H9 (cell line): ENCODE results near the gene PTRH1. TPM values are rescaled to one million over a fixed set of nuclear protein-coding genes. Genes with fewer than 3 reads are reported as not detected.

Experiments
- DNase-seq: peaks from one replicate; pipeline ENCODE4 v3.0.0-alpha.2; 2017
- H2AFZ ChIP-seq: one replicate; pipeline ENCODE4 v1.6.1; 2013; ENCODE audit warnings: mild to moderate bottlenecking, low read length, control low read depth, moderate library complexity
- H2AK5ac ChIP-seq: 2 replicates; pipeline ENCODE4 v1.6.1; 2013; ENCODE audit warnings: low read length, control low read depth, mixed read lengths; ENCODE audit not compliant: insufficient read length
- H2BK120ac ChIP-seq: one replicate; pipeline ENCODE4 v1.6.1; 2013; ENCODE audit warnings: low read depth, mild to moderate bottlenecking, low read length, control low read depth, inconsistent platforms; ENCODE audit not compliant: poor library complexity, severe bottlenecking
- H2BK12ac ChIP-seq: 2 replicates; pipeline ENCODE4 v1.6.1; 2013; ENCODE audit warnings: low read length, control low read depth, mixed read lengths, low read depth; ENCODE audit not compliant: insufficient read length
- H2BK15ac ChIP-seq: 2 replicates; pipeline ENCODE4 v1.6.1; 2013; ENCODE audit warnings: low read depth, low read length, control low read depth
- H2BK20ac ChIP-seq: one replicate; pipeline ENCODE4 v1.6.1; 2013; ENCODE audit warnings: low read depth, mild to moderate bottlenecking, low read length, control low read depth, inconsistent platforms; ENCODE audit not compliant: poor library complexity, severe bottlenecking
- H2BK5ac ChIP-seq: 2 replicates; pipeline ENCODE4 v1.6.1; 2013; ENCODE audit warnings: low read length, control low read depth, mixed read lengths; ENCODE audit not compliant: insufficient read length
- H3K14ac ChIP-seq: 2 replicates; pipeline ENCODE4 v1.6.1; 2013; ENCODE audit warnings: low read length, control low read depth; ENCODE audit not compliant: insufficient read depth
- H3K18ac ChIP-seq: 2 replicates; pipeline ENCODE4 v1.6.1; 2013; ENCODE audit warnings: low read depth, mild to moderate bottlenecking, mixed read lengths, low read length, control low read depth; ENCODE audit not compliant: insufficient read length
- H3K23ac ChIP-seq: 2 replicates; pipeline ENCODE4 v1.6.1; 2013; ENCODE audit warnings: low read length, control low read depth, mixed read lengths, low read depth; ENCODE audit not compliant: insufficient read length
- H3K23me2 ChIP-seq: 2 replicates; pipeline ENCODE4 v1.6.1; 2013; ENCODE audit warnings: low read depth, mild to moderate bottlenecking, mixed read lengths, low read length, control low read depth; ENCODE audit not compliant: insufficient read length, poor library complexity, severe bottlenecking
- H3K27ac ChIP-seq: 2 replicates; pipeline ENCODE4 v1.5.1; 2013; ENCODE audit warnings: low read length, control low read depth, mixed read lengths, low read depth; ENCODE audit not compliant: insufficient read length
- H3K27me3 ChIP-seq: 2 replicates; pipeline ENCODE4 v1.6.1; 2013; ENCODE audit warnings: low read length, control low read depth, inconsistent platforms; ENCODE audit not compliant: insufficient read depth
- H3K4ac ChIP-seq: 2 replicates; pipeline ENCODE4 v1.6.1; 2013; ENCODE audit warnings: low read depth, mild to moderate bottlenecking, control low read depth, inconsistent platforms, low read length, moderate library complexity
- H3K4me1 ChIP-seq: 2 replicates; pipeline ENCODE4 v1.6.1; 2013; ENCODE audit warnings: low read length, control low read depth, inconsistent platforms; ENCODE audit not compliant: insufficient read depth
- H3K4me2 ChIP-seq: 2 replicates; pipeline ENCODE4 v1.6.1; 2013; ENCODE audit warnings: low read length, control low read depth, mixed read lengths; ENCODE audit not compliant: insufficient read length, insufficient read depth
- H3K56ac ChIP-seq: 2 replicates; pipeline ENCODE4 v1.6.1; 2013; ENCODE audit warnings: low read depth, mild to moderate bottlenecking, mixed read lengths, low read length, control low read depth; ENCODE audit not compliant: insufficient read length
- H3K79me1 ChIP-seq: 2 replicates; pipeline ENCODE4 v1.6.1; 2013; ENCODE audit warnings: low read depth, mild to moderate bottlenecking, moderate library complexity, low read length, control low read depth, inconsistent platforms; ENCODE audit not compliant: insufficient read depth, poor library complexity, severe bottlenecking
- H3K79me2 ChIP-seq: 2 replicates; pipeline ENCODE4 v1.6.1; 2013; ENCODE audit warnings: low read length, control low read depth, inconsistent platforms; ENCODE audit not compliant: insufficient read depth
- H3K9ac ChIP-seq: 2 replicates; pipeline ENCODE4 v1.6.1; 2013; ENCODE audit warnings: low read length, control low read depth, mixed read lengths; ENCODE audit not compliant: insufficient read length; ENCODE audit errors: extremely low read depth
- H3K9me3 ChIP-seq: one replicate; pipeline ENCODE4 v1.6.1; 2013; ENCODE audit warnings: low read depth, low read length, inconsistent platforms; ENCODE audit not compliant: control insufficient read depth
- H3T11ph ChIP-seq: one replicate; pipeline ENCODE4 v1.6.1; 2013; ENCODE audit warnings: mild to moderate bottlenecking, low read length, control low read depth, inconsistent platforms
- H4K20me1 ChIP-seq: one replicate; pipeline ENCODE4 v1.6.1; 2013; ENCODE audit not compliant: control insufficient read depth, insufficient read length, insufficient read depth
- H4K5ac ChIP-seq: 2 replicates; pipeline ENCODE4 v1.6.1; 2013; ENCODE audit warnings: low read depth, mild to moderate bottlenecking, mixed read lengths, low read length, control low read depth; ENCODE audit not compliant: insufficient read length
- H4K8ac ChIP-seq: replicated peaks from 2 replicates; pipeline ENCODE4 v1.6.1; 2013; ENCODE audit warnings: low read length, control low read depth, mixed read lengths, low read depth; ENCODE audit not compliant: insufficient read length
- H4K91ac ChIP-seq: 2 replicates; pipeline ENCODE4 v1.6.1; 2013; ENCODE audit warnings: low read depth, mild to moderate bottlenecking, moderate library complexity, mixed read lengths, low read length, control low read depth; ENCODE audit not compliant: insufficient read length
- H3K27ac Mint-ChIP-seq, 3 experiments: 2 replicates in 2 of 3; 3 replicates in 1 of 3; pipeline ENCODE4 v1.8.0; 2020 to 2021; ENCODE audit warnings: mixed read lengths in 3 of 3, mild to moderate bottlenecking in 1 of 3, moderate library complexity in 1 of 3
- H3K27me3 Mint-ChIP-seq: 2 replicates; pipeline ENCODE4 v1.8.0; 2021; ENCODE audit warnings: low read depth, mild to moderate bottlenecking, moderate library complexity, mixed read lengths
- H3K36me3 Mint-ChIP-seq, 3 experiments: 2 replicates in 2 of 3; 3 replicates in 1 of 3; pipeline ENCODE4 v1.8.0; 2020 to 2021; ENCODE audit warnings: low read depth in 3 of 3, mixed read lengths in 3 of 3; ENCODE audit not compliant: insufficient read depth in 1 of 3
- H3K4me1 Mint-ChIP-seq, 2 experiments: 2 replicates each; pipeline ENCODE4 v1.8.0; 2020; ENCODE audit warnings: mixed read lengths in 2 of 2
- H3K4me3 Mint-ChIP-seq, 2 experiments: 2 replicates in 1 of 2; 3 replicates in 1 of 2; pipeline ENCODE4 v1.8.0; 2020 to 2021; ENCODE audit warnings: mild to moderate bottlenecking in 2 of 2, mixed read lengths in 2 of 2, moderate library complexity in 1 of 2
- H3K9me3 Mint-ChIP-seq, 2 experiments: 2 replicates in 1 of 2; 3 replicates in 1 of 2; pipeline ENCODE4 v1.8.0; 2020; ENCODE audit warnings: mild to moderate bottlenecking in 2 of 2, mixed read lengths in 2 of 2, moderate library complexity in 1 of 2
- WGBS: extraction: QIAGEN DNeasy Blood & Tissue Kit; methylation state at CpG from one replicate; pipeline ENCODE4 v1.1.7; 2013; ENCODE audit warnings: missing lambda C conversion rate, low lambda C conversion rate, mixed read lengths; ENCODE audit not compliant: insufficient read length; ENCODE audit errors: extremely low coverage; 5-methylcytosine and 5-hydroxymethylcytosine counted together
- total RNA-seq: library from RNA; stranded (reverse); gene quantifications from 2 replicates; pipeline ENCODE4 v1.2.1, GENCODE V29; 2021
- TF ChIP-seq, protein P1 (sequence below): fragments of 200-600 bp; sonication (generic); conservative IDR thresholded peaks from 3 replicates; pipeline ENCODE4 v1.8.0; 2021; ENCODE audit warnings: antibody characterized with exemption, mild to moderate bottlenecking

PTRH1 gene
- total RNA-seq, 1 experiment from 2014 or later, result 10.9 TPM

DNA sequence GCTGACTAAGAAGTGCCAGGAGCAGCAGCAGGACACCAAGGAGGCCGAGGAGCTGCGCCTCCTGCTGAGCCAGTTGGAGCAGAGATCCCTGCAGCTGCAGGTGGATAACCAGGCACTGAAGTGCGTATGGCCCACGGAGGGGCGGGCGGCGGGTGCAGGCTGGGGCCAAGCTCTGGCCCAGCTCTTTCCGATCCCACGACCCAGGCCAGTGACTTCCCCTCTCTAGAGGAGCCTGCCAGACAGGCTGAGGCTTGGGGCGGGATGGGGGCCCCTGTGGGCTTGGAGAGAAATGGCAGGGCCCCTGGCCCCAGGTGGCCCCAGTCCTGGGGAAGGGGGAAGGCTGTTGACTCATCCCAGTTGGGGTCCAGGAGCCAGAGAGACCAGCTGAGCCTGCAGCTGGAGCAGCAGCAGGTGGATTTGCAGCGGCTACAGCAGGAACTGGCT, 3.6 kb downstream of the PTRH1 start:
- Histone ChIP-seq H2BK15ac (no peak overlapping the region), H3K23me2 (peaks cover 13% of the 10 kb centered on the region), H4K91ac (no peak overlapping the region), H3K27ac (no peak overlapping the region), H3K9me3 (no peaks in the 10 kb centered on the region), H3K4me1 (no peaks in the 10 kb centered on the region; the same call in 1 of the 2 replicates), H3K4me2 (no peak overlapping the region), H3T11ph (no peak overlapping the region), H3K27me3 (no peaks in the 10 kb centered on the region), H2AK5ac (no peak overlapping the region), H3K56ac (no peak overlapping the region), H3K79me2 (no peaks in the 10 kb centered on the region), H2BK120ac (no peak overlapping the region), H4K5ac (no peak overlapping the region), H3K4ac (no peak overlapping the region), H2BK5ac (no peak overlapping the region), H3K23ac (no peak overlapping the region), H3K9ac (no peak overlapping the region), H3K14ac (no peak overlapping the region), H2BK12ac (no peak overlapping the region), H3K79me1 (no peaks in the 10 kb centered on the region), H4K8ac (no peak overlapping the region), H4K20me1 (no peaks in the 10 kb centered on the region), H3K18ac (no peak overlapping the region), H2BK20ac (no peak overlapping the region), H2AFZ (no peak overlapping the region)
- Mint-ChIP-seq H3K9me3 (peaks cover 0 to 2% of the 10 kb centered on the region in 2 experiments; a peak in 1 of 5 replicates), H3K4me1 (peaks cover 25 to 35% of the 10 kb centered on the region in 2 experiments), H3K27ac (peak overlapping the region in 2 of 3 experiments; percentile 40 to 88; a peak in 2 of 7 replicates), H3K27me3 (peaks cover 10% of the 10 kb centered on the region), H3K36me3 (no peaks in the 10 kb centered on the region; a peak in 1 of 7 replicates), H3K4me3 (no peak overlapping the region; a peak in 2 of 5 replicates)
- TF ChIP-seq, protein P1, sequence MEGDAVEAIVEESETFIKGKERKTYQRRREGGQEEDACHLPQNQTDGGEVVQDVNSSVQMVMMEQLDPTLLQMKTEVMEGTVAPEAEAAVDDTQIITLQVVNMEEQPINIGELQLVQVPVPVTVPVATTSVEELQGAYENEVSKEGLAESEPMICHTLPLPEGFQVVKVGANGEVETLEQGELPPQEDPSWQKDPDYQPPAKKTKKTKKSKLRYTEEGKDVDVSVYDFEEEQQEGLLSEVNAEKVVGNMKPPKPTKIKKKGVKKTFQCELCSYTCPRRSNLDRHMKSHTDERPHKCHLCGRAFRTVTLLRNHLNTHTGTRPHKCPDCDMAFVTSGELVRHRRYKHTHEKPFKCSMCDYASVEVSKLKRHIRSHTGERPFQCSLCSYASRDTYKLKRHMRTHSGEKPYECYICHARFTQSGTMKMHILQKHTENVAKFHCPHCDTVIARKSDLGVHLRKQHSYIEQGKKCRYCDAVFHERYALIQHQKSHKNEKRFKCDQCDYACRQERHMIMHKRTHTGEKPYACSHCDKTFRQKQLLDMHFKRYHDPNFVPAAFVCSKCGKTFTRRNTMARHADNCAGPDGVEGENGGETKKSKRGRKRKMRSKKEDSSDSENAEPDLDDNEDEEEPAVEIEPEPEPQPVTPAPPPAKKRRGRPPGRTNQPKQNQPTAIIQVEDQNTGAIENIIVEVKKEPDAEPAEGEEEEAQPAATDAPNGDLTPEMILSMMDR, result peak; percentile 39; the same call in 2 of the 3 replicates
- DNase-seq, result peak; percentile 63
- WGBS, result no CpG with 5 or more reads among the region's 11 CpGs
